HepG2 (cell line): Measurements from ENCODE around the gene SV2A. TPM values are rescaled to one million over a fixed set of nuclear protein-coding genes. Genes with fewer than 3 reads are reported as not detected.

Experiments used
- ARID5B ChIP-seq: IDR thresholded peaks from 2 replicates; pipeline ENCODE4 v1.4.0; 2020; ENCODE audit warnings: mild to moderate bottlenecking, missing genetic modification reagents
- CTCF ChIP-seq: sonication (generic); formaldehyde crosslinking; IDR thresholded peaks from 2 replicates; pipeline ENCODE4 v1.5.0; 2020; ENCODE audit warnings: mild to moderate bottlenecking, missing genetic modification reagents, moderate library complexity
- HIC2 ChIP-seq: sonication (generic); formaldehyde crosslinking; IDR thresholded peaks from 2 replicates; pipeline ENCODE4 v1.9.0; 2022; ENCODE audit warnings: low read depth, missing genetic modification reagents
- JUNB ChIP-seq: sonication (generic); formaldehyde crosslinking; IDR thresholded peaks from 2 replicates; pipeline ENCODE4 v1.8.0; 2022; ENCODE audit warnings: missing genetic modification reagents, mild to moderate bottlenecking, borderline replicate concordance
- KDM6A ChIP-seq: IDR thresholded peaks from 2 replicates; pipeline ENCODE4 v1.6.1; 2016; ENCODE audit warnings: low read depth
- MAF1 ChIP-seq: sonication (generic); formaldehyde crosslinking; IDR thresholded peaks from 2 replicates; pipeline ENCODE4 v1.5.0; 2020; ENCODE audit warnings: missing genetic modification reagents, borderline replicate concordance
- PPARG ChIP-seq: conservative IDR thresholded peaks from 2 replicates; pipeline ENCODE4 v1.6.1; 2016; ENCODE audit warnings: missing biosample characterization, missing genetic modification reagents
- RNF2 ChIP-seq: fragments of 450-650 bp; conservative IDR thresholded peaks from 2 replicates; pipeline ENCODE4 v1.6.1; 2016; ENCODE audit warnings: low read depth
- SP1 ChIP-seq, 2 experiments: fragments of 450-650 bp in 1 of 2; sonication (generic) in 1 of 2; formaldehyde crosslinking in 1 of 2; IDR thresholded peaks; 2 replicates each; pipeline versions ENCODE4 v1.4.0 to v1.6.1; 2016 to 2020; ENCODE audit warnings: missing genetic modification reagents in 1 of 2
- TBL1XR1 ChIP-seq: fragments of 150-350 bp; IDR thresholded peaks from 2 replicates; pipeline ENCODE4 v1.6.1; 2014; ENCODE audit warnings: borderline replicate concordance, low read length; ENCODE audit not compliant: partially characterized antibody
- TFAP4 ChIP-seq: sonication (generic); IDR thresholded peaks from 2 replicates; pipeline ENCODE4 v1.6.1; 2016; ENCODE audit warnings: low read depth, borderline replicate concordance
- TMF1 ChIP-seq: sonication (generic); formaldehyde crosslinking; IDR thresholded peaks from 2 replicates; pipeline ENCODE4 v1.8.1; 2022; ENCODE audit warnings: low read depth, missing genetic modification reagents
- ZFY ChIP-seq: sonication (generic); formaldehyde crosslinking; IDR thresholded peaks from 2 replicates; pipeline ENCODE4 v1.4.0; 2020; ENCODE audit warnings: missing genetic modification reagents
- ZNF136 ChIP-seq: sonication (generic); formaldehyde crosslinking; IDR thresholded peaks from 2 replicates; pipeline ENCODE4 v1.8.1; 2022; ENCODE audit warnings: low read depth, mild to moderate bottlenecking, moderate library complexity, missing genetic modification reagents
- ZNF607 ChIP-seq: sonication (generic); formaldehyde crosslinking; IDR thresholded peaks from 2 replicates; pipeline ENCODE4 v1.5.1; 2020; ENCODE audit warnings: missing genetic modification reagents, mild to moderate bottlenecking, borderline replicate concordance
- ZNF747 ChIP-seq: sonication (generic); formaldehyde crosslinking; IDR thresholded peaks from 2 replicates; pipeline ENCODE4 v1.8.1; 2023; ENCODE audit warnings: missing genetic modification reagents, mild to moderate bottlenecking, borderline replicate concordance
- ZSCAN5A ChIP-seq: sonication (generic); formaldehyde crosslinking; IDR thresholded peaks from 2 replicates; pipeline ENCODE4 v1.8.0; 2022; ENCODE audit warnings: mild to moderate bottlenecking, missing genetic modification reagents, borderline replicate concordance
- polyA plus RNA-seq, 8 experiments: library from polyadenylated mRNA; depleted of rRNA in 3 of 8; stranded (reverse) in 7 of 8; unstranded in 1 of 8; fragments of >200 nt; fragmentation: Illumina TruSeq in 4 of 8; extraction: Trizol in 4 of 8; gene quantifications; 2 replicates each; pipeline versions ENCODE4 v1.2.1 to v1.2.3, GENCODE V29; 2011 to 2016; ENCODE audit warnings: low read depth in 4 of 8, missing spikeins in 1 of 8, mixed read lengths in 1 of 8; ENCODE audit not compliant: insufficient read depth in 1 of 8
- total RNA-seq, 5 experiments: library from RNA; depleted of rRNA; stranded (reverse); fragments of >200 nt; fragmentation: Illumina TruSeq; extraction: Trizol; gene quantifications; 2 replicates each; pipeline ENCODE4 v1.2.3, GENCODE V29; 2016; ENCODE audit warnings: low read depth in 1 of 5

Gene SV2A
- total and polyA plus RNA-seq, 2 of the 13 experiments (the other 11 are each of a cell fraction or from before 2014, with no cell fraction given), result 0.84 to 1.9 TPM

GRCh38 chr1:149886396-149887195 lies 31.0 kb downstream of the SV2A start (continued):
- TF ChIP-seq CTCF (no peak), ZNF136 (no peak), RNF2 (no peak), MAF1 (CRISPR knock-in tag) (no peak; the same call in 1 of the 2 replicates), TFAP4 (no peak), TBL1XR1 (peak; percentile 48), ZSCAN5A (no peak), ZNF747 (CRISPR knock-in tag) (0 out of 2 replicates have a peak, but pooled peaks have one; percentile 15), ZFY (CRISPR knock-in tag) (peak; percentile 69), SP1 (IDR thresholded peaks at IDR 0.05) (no peak), SP1 (CRISPR knock-in tag; IDR thresholded peaks at IDR 0.05) (peak; percentile 59), KDM6A (no peak), PPARG (CRISPR knock-in tag) (no peak), HIC2 (CRISPR knock-in tag) (peak; percentile 27; the same call in 1 of the 2 replicates), JUNB (CRISPR knock-in tag) (0 out of 2 replicates have a peak, but pooled peaks have one; percentile 9), ZNF607 (CRISPR knock-in tag) (no peak), TMF1 (CRISPR knock-in tag) (0 out of 2 replicates have a peak, but pooled peaks have one; percentile 11), ARID5B (no peak)
